Choroid plexus epithelial cell (primary cell): Measurements from ENCODE around the gene LUZP1.

Experiments
- DNase-seq: peaks from one replicate; pipeline ENCODE4 v3.0.0-alpha.2; 2010; ENCODE audit warnings: low read depth
- H3K4me3 ChIP-seq: 2 replicates; pipeline ENCODE4 v1.5.1; 2011; ENCODE audit warnings: low read depth, mild to moderate bottlenecking, control low read depth, low read length, moderate library complexity
- TF ChIP-seq, protein P1 (sequence below): conservative IDR thresholded peaks from 2 replicates; pipeline ENCODE4 v1.5.1; 2011; ENCODE audit warnings: low read depth, mild to moderate bottlenecking, control low read depth, inconsistent platforms, low read length, moderate library complexity

The LUZP1 gene

DNA sequence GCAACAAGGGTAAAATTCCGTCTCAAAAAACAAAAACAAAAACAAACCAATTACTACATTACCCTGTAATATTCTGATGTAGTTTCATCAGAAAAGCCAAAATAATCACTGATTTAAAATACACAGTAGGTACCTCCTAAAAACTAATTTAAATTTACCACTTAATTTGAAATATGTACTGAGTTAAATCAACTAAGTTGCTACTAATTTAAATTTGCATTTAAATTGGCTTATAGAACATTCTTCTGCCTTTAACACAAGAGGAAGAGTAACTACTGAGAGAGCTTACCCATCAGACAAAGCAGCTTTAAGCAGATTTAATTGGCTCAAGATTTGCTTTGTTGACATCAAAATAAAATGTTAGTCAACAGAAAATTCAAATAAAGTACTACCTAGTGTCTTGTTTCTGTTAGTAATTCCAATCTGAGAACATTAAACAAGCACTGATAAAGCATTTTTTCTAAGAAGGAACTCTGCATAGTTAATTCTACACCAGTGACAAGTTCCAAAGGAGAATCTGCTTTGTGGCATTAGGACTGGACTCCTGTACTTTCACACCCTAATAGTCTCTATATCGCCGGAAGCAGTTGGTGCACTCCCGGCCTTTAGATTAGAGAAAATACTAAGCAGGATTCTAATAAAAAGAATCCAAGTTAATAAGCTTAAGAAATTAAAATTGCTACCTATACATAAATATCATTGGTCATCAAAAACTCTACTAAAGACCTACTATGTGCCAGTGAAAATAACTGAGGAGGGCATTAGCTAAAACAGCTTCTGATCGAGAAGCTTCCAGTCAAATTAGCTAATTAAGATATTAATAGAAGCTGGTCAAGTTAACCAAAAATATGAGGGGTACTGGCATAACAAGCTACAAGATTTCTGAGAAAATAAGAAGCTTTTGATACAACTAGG, 8.4 kb downstream of the LUZP1 start:
- no peak overlapping the region for H3K4me3 ChIP-seq
- TF ChIP-seq, protein P1, sequence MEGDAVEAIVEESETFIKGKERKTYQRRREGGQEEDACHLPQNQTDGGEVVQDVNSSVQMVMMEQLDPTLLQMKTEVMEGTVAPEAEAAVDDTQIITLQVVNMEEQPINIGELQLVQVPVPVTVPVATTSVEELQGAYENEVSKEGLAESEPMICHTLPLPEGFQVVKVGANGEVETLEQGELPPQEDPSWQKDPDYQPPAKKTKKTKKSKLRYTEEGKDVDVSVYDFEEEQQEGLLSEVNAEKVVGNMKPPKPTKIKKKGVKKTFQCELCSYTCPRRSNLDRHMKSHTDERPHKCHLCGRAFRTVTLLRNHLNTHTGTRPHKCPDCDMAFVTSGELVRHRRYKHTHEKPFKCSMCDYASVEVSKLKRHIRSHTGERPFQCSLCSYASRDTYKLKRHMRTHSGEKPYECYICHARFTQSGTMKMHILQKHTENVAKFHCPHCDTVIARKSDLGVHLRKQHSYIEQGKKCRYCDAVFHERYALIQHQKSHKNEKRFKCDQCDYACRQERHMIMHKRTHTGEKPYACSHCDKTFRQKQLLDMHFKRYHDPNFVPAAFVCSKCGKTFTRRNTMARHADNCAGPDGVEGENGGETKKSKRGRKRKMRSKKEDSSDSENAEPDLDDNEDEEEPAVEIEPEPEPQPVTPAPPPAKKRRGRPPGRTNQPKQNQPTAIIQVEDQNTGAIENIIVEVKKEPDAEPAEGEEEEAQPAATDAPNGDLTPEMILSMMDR = no peak
- DNase-seq = no peak

DNA sequence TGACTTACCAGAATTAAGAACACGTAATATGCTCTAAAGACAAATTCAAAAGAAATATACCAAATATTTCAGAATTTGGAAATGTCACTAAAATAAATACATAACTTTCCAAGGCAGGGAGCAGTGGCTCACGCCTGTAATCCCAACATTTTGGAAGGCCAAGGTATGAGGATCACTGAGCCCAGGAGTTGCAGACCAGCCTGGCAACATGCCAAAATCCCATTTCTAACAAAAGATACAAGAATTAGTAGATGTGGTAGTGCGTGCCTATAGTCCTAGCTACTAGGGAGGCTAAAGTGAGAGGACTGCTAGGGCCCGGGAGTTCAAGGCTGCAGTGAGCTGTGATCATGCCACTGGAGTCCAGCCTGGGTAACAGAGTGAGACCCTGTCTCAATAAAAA, 11.7 kb downstream of the LUZP1 start:
- no peak for DNase-seq
- TF ChIP-seq, protein P1 = no peak
- no peak overlapping the region for H3K4me3 ChIP-seq

DNA sequence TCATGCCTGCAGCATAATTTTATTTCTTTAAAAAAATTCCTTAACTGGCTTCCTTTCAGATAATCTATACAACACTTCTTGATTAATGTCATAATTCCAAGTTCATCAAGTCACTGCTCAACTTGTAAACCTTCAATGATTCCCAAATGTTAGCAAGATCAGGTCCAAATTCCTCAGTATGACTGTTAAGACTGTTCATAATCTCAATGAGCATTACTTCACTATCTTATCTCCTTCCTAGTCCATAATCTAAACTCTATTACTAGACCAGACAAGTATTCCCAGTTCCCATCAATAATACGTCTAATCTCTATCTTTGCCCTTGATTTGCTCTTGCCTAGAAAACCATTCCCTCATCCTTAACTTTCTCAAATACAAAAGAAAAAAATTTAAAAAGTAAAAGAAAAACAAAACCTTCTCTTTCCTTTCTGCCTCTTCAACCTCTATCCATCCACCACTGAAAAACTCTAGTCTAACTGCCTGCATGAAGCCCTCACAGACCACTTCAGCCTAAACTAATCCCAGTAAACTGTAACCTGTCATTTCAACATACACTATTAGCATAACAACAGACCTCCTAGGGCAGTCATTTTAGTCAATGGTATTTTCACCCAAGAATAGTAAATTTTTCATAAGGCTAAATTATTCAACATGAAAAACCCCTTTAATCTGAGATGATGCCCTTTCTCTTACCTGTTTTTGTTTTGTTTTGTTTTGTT, 15.5 kb downstream of the LUZP1 start:
- TF ChIP-seq, protein P1 = no peak
- no peak for DNase-seq
- H3K4me3 ChIP-seq = no peak overlapping the region

DNA sequence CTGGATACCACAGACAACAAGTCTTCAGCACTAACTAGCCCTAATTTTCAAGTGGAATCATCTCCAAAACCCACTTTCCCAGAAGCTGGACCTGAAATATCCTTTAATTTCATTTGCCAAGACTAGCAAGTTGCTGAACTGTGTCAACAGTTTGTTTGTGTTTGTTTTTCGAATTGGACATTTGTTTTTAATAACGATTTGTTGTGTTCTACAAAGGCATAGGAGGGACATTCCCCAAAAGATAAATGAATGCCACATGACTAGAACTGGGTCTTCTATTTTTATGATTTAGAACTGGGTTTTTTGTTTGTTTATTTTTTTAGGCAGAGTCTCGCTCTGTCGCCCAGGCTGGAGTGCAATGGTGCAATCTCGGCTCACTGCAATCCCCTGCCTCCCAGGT, 17.9 kb downstream of the LUZP1 start:
- no peak overlapping the region for H3K4me3 ChIP-seq
- DNase-seq = no peak
- TF ChIP-seq, protein P1 = no peak

DNA sequence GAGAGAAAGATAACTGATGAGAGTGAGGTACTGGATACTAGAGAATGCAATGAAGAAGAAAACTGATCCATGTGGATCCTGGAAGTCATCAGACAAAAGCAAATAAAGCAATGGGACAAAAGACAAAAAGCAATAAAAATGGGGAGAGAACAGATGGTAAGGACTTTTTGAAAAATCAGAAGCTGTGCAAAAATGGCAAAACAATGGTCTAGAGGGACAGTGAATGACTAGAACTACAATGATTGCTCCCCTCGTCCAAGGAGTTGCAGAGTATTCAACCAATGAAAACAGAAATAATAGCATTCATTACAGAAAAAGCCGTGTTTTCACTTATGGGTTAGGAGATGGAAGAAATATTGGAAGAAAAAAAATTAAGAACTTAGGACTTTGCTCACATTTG, 18.5 kb downstream of the LUZP1 start:
- DNase-seq = no peak
- H3K4me3 ChIP-seq = no peak overlapping the region
- TF ChIP-seq, protein P1 = no peak

DNA sequence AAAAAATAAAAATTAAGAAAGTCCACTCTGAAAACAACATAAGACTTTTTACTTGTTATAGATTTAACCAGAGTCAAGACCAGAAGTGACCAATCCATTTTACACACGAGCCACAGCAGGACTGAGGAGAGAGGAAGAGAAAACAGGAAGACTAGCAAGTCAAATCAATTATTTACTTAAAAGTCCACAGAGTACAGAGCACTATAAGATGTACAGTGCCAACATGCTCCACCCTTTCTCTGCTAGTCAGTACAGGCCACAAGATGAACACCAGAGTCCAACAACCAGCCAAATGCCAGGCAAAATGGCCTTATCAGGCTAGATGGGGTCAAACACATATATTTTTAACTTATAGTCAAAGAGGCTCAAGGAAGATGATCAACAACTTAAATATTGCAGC, 19.5 kb downstream of the LUZP1 start:
- no peak for DNase-seq
- TF ChIP-seq, protein P1 = no peak

More for the DNA sequence above, 19.5 kb downstream of the LUZP1 start:
- no peak overlapping the region for H3K4me3 ChIP-seq
